ENCODE results near the gene CNTNAP2. TPM values are rescaled to one million over a fixed set of nuclear protein-coding genes. Genes with fewer than 3 reads are reported as not detected.
A peak's percentile ranks its signal among the peaks of the same experiment; 100 is the strongest.
"Not testable (repeated sequence)": the region's sequence is repeated elsewhere in the genome, so short reads cannot be mapped to it uniquely, and the experiment has no call there.

CNTNAP2 gene
- total RNA-seq, 8 experiments from 2014 or later = 0.05 to 27.0 (median 15.0) TPM

DNA sequence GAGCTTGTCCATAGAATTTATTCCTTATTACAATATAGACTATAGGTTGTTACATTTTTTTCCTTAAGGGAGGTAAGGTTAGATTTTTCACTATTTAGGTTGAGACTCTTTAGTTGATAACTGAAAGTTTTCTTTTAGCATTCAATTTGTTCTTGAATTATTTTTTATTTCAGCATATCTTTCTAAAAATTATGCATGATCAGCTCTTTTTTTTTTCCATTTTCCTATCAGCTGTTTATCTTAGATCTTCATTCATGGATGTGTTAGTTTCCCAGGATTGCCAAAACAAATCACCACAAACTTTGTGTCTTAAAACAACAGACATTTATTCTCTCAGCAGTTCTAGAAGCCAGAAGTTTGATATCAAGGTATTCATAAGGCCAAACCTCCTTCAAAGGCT is 1558.1 kb downstream of the CNTNAP2 start:
- in situ Hi-C loops (cut with MboI; ENCODE audit: low pct_unique_long_range_greater_than_20kb in 2 of 9, low sequenced_read_pairs in 9 of 9, unreplicated experiment in 9 of 9) = no loop called here
- ATAC-seq (replicated peaks in 6 of 8) = no peak
- H3K27ac ChIP-seq = no peak overlapping the region
- H3K4me1 ChIP-seq (replicated peaks in 1 of 2) = peaks cover 0 to 3% of the 10 kb centered on the region in 2 donors
- no peak overlapping the region for H3K4me3 ChIP-seq

- in situ Hi-C loops (cut with MboI; ENCODE audit: low pct_unique_long_range_greater_than_20kb in 2 of 9, low sequenced_read_pairs in 9 of 9, unreplicated experiment in 9 of 9) = no loop called here
- 0 to 100% (median 96%) methylated on average over 1 of the region's 1 CpG; no CpG with 5 or more reads in 4 of the 10 experiments for WGBS, 10 experiments
- Histone ChIP-seq H3K4me3 (no peak overlapping the region), H3K27ac (no peak overlapping the region), H3K4me1 (replicated peaks in 1 of 2) (no peaks in the 10 kb centered on the region)
- no peak for ATAC-seq (replicated peaks in 6 of 8)
These were observed 1562.3 kb downstream of the CNTNAP2 start for GRCh38 chr7:147678943-147679342.

- WGBS, 10 experiments = 0 to 63% (median 30%) methylated on average over 1 of the region's 1 CpG; no CpG with 5 or more reads in 2 of the 10 experiments
- ATAC-seq (replicated peaks in 6 of 8) = no peak
- no peaks in the 10 kb centered on the region for H3K4me1 ChIP-seq (replicated peaks in 1 of 2)
- in situ Hi-C loops (cut with MboI; ENCODE audit: low pct_unique_long_range_greater_than_20kb in 2 of 9, low sequenced_read_pairs in 9 of 9, unreplicated experiment in 9 of 9) = no loop called here
- no peak overlapping the region for H3K27ac ChIP-seq
- no peak overlapping the region for H3K4me3 ChIP-seq
These were observed 1564.9 kb downstream of the CNTNAP2 start for GRCh38 chr7:147681530-147681929.

GRCh38 chr7:147700702-147701101 is 1584.1 kb downstream of the CNTNAP2 start:
- 0 to 67% (median 51%) methylated on average over 1 to 5 of the region's 5 CpGs; no CpG with 5 or more reads in 1 of the 10 experiments for WGBS, 10 experiments
- no peaks in the 10 kb centered on the region for H3K4me1 ChIP-seq (replicated peaks in 1 of 2)
- no peak overlapping the region for H3K27ac ChIP-seq
- in situ Hi-C loops (cut with MboI; ENCODE audit: low pct_unique_long_range_greater_than_20kb in 2 of 9, low sequenced_read_pairs in 9 of 9, unreplicated experiment in 9 of 9) = no loop called here
- no peak for ATAC-seq (replicated peaks in 6 of 8)
- H3K4me3 ChIP-seq = no peak overlapping the region

GRCh38 chr7:147707926-147708325 is 1591.3 kb downstream of the CNTNAP2 start:
- H3K4me3 ChIP-seq = no peak overlapping the region
- H3K4me1 ChIP-seq (replicated peaks in 1 of 2) = no peaks in the 10 kb centered on the region
- no peak overlapping the region for H3K27ac ChIP-seq
- no peak for ATAC-seq (replicated peaks in 6 of 8)
- in situ Hi-C loops (cut with MboI; ENCODE audit: low pct_unique_long_range_greater_than_20kb in 2 of 9, low sequenced_read_pairs in 9 of 9, unreplicated experiment in 9 of 9) = no loop called here

GRCh38 chr7:147708871-147709270 is 1592.3 kb downstream of the CNTNAP2 start:
- Histone ChIP-seq H3K4me3 (no peak overlapping the region), H3K27ac (no peak overlapping the region), H3K4me1 (replicated peaks in 1 of 2) (no peaks in the 10 kb centered on the region)
- 0 to 87% (median 57%) methylated on average over 1 to 6 of the region's 6 CpGs; no CpG with 5 or more reads in 1 of the 10 experiments for WGBS, 10 experiments
- in situ Hi-C loops (cut with MboI; ENCODE audit: low pct_unique_long_range_greater_than_20kb in 2 of 9, low sequenced_read_pairs in 9 of 9, unreplicated experiment in 9 of 9) = no loop called here
- no peak for ATAC-seq (replicated peaks in 6 of 8)

DNA sequence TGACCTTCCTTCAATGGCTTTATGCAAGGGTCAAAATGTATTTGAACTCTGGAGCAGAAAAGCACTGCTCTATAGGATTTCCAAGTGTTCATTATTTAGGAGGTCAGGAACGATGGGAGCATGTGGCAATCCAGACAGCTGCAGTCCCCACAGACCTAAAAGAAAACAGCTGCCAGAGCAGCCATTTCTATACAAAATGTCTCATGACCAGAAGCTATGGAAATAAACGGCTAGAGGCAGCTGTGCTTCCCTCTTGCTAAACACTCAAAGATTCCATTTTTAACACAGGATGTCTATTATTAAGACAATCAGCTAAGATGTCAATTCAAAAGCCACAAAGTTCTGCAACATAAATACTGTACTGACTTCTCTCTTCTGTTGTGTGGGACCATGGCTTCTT is 1594.8 kb downstream of the CNTNAP2 start:
- ATAC-seq (replicated peaks in 6 of 8) = no peak
- H3K4me3 ChIP-seq = no peak overlapping the region
- in situ Hi-C loops (cut with MboI; ENCODE audit: low pct_unique_long_range_greater_than_20kb in 2 of 9, low sequenced_read_pairs in 9 of 9, unreplicated experiment in 9 of 9) = no loop called here
- no peaks in the 10 kb centered on the region for H3K4me1 ChIP-seq (replicated peaks in 1 of 2)
- no peak overlapping the region for H3K27ac ChIP-seq
- 0 to 83% (median 46%) methylated on average over 1 to 2 of the region's 2 CpGs; no CpG with 5 or more reads in 2 of the 10 experiments for WGBS, 10 experiments

- Histone ChIP-seq H3K27ac (no peak overlapping the region), H3K4me1 (replicated peaks in 1 of 2) (peaks cover 0 to 23% of the 10 kb centered on the region in 2 donors), H3K4me3 (no peak overlapping the region)
- in situ Hi-C loops (cut with MboI; ENCODE audit: low pct_unique_long_range_greater_than_20kb in 2 of 9, low sequenced_read_pairs in 9 of 9, unreplicated experiment in 9 of 9) = no loop called here
- WGBS, 10 experiments = 6 to 75% (median 58%) methylated on average over 2 to 5 of the region's 6 CpGs
- ATAC-seq (replicated peaks in 6 of 8) = peak in 4 of 8 experiments; percentile 27 to 80 (median 52)
These were observed 1605.6 kb downstream of the CNTNAP2 start for GRCh38 chr7:147721962-147722830.

GRCh38 chr7:147723536-147723935 is 1606.9 kb downstream of the CNTNAP2 start:
- peaks cover 0 to 29% of the 10 kb centered on the region in 2 donors for H3K4me1 ChIP-seq (replicated peaks in 1 of 2)

GRCh38 chr7:147731311-147731710 is 1614.7 kb downstream of the CNTNAP2 start:
- Histone ChIP-seq H3K4me3 (no peak overlapping the region), H3K27ac (no peak overlapping the region), H3K4me1 (replicated peaks in 1 of 2) (peaks cover 0 to 6% of the 10 kb centered on the region in 2 donors)
- in situ Hi-C loops (cut with MboI; ENCODE audit: low pct_unique_long_range_greater_than_20kb in 2 of 9, low sequenced_read_pairs in 9 of 9, unreplicated experiment in 9 of 9) = no loop called here
- ATAC-seq (replicated peaks in 6 of 8) = peak in 2 of 8 experiments; percentile 28 to 33
- WGBS, 10 experiments = 0 to 100% (median 48%) methylated on average over 1 to 2 of the region's 2 CpGs; no CpG with 5 or more reads in 1 of the 10 experiments

More at GRCh38 chr7:147723536-147723935, 1606.9 kb downstream of the CNTNAP2 start:
- Histone ChIP-seq H3K4me3 (no peak overlapping the region), H3K27ac (no peak overlapping the region)
- ATAC-seq (replicated peaks in 6 of 8) = no peak
- in situ Hi-C loops (cut with MboI; ENCODE audit: low pct_unique_long_range_greater_than_20kb in 2 of 9, low sequenced_read_pairs in 9 of 9, unreplicated experiment in 9 of 9) = no loop called here
- WGBS, 10 experiments = 6 to 100% (median 81%) methylated on average over 1 to 4 of the region's 4 CpGs

DNA sequence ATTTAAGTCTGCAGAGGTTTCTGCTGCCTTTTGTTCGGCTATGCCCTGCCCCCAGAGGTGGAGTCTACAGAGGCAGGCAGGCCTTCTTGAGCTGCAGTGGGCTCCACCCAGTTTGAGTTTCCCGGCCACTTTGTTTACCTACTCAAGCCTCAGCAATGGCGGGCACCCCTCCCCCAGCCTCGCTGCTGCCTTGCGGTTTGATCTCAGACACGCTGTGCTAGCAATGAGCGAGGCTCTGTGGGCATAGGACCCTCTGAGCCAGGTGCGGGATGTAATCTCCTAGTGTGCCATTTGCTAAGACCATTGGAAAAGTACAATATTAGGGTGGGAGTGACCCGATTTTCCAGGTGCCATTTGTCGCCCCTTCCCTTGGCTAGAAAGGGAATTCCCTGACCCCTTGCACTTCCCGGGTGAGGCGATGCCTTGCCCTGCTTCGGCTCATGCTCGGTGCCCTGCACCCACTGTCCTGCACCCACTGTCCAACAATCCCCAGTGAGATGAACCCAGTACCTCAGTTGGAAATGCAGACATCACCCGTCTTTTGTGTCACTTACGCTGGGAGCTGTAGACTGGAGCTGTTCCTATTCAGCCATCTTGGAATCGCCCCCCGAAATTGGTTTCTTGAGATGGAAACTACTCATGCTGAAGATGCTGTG is 1621.1 kb downstream of the CNTNAP2 start:
- H3K4me1 ChIP-seq (replicated peaks in 1 of 2); ATAC-seq (replicated peaks in 6 of 8); H3K4me3 ChIP-seq; H3K27ac ChIP-seq; in situ Hi-C loops (cut with MboI; ENCODE audit: low pct_unique_long_range_greater_than_20kb in 2 of 9, low sequenced_read_pairs in 9 of 9, unreplicated experiment in 9 of 9): not testable (repeated sequence)
- 36 to 100% (median 80%) methylated on average over 1 to 6 of the region's 18 CpGs; no CpG with 5 or more reads in 3 of the 10 experiments for WGBS, 10 experiments

DNA sequence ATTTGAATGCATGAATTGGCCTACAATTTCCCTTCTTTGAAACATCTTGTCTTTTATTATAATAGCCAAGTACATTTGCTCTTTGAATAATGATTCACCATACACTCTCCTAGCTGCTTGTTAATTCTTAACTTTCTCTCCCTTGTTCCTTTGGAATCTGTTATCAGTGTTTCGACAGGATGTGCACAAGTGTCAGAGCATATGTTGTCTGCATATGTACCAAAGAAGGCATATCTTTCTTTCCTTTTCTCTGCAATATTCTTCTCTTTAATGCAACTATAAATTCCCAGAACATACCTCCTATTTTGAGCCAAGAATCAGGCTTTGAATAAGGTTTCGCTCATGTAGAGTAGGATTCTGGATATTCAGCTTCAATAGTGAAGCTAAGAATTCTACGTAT is 1625.7 kb downstream of the CNTNAP2 start:
- Histone ChIP-seq H3K4me3 (no peak overlapping the region), H3K4me1 (replicated peaks in 1 of 2) (no peaks in the 10 kb centered on the region), H3K27ac (no peak overlapping the region)
- ATAC-seq (replicated peaks in 6 of 8) = no peak
- 8 to 100% (median 81%) methylated on average over 1 to 3 of the region's 3 CpGs for WGBS, 10 experiments
- in situ Hi-C loops (cut with MboI; ENCODE audit: low pct_unique_long_range_greater_than_20kb in 2 of 9, low sequenced_read_pairs in 9 of 9, unreplicated experiment in 9 of 9) = no loop called here

DNA sequence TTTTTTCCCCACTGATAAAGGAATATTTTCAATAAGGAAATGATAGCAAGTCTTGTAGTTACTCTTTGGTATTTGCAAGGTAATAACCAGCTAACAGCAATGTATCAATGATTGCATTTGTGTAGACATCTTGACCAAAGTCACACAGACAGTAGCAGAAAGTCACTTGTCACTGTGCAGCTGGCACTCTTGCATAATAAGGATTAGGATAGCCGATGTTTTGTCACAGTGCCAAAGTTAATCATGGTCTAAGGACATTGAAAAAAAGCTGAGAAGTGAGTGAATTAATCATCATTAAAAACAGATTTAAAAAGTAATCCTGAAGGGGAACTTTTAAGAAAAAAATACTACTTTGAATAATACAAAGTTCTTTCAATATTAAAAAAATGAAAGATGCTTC is 1639.7 kb downstream of the CNTNAP2 start:
- WGBS, 10 experiments = 0 to 55% (median 0%) methylated on average over 1 of the region's 1 CpG; no CpG with 5 or more reads in 2 of the 10 experiments
- Histone ChIP-seq H3K4me1 (replicated peaks in 1 of 2) (peaks cover 14 to 35% of the 10 kb centered on the region in 2 donors), H3K27ac (no peak overlapping the region), H3K4me3 (no peak overlapping the region)
- ATAC-seq (replicated peaks in 6 of 8) = no peak
- in situ Hi-C loops (cut with MboI; ENCODE audit: low pct_unique_long_range_greater_than_20kb in 2 of 9, low sequenced_read_pairs in 9 of 9, unreplicated experiment in 9 of 9) = no loop called here
